HepG2 (cell line): Measurements from ENCODE around the gene TRIM9. TPM values are rescaled to one million over a fixed set of nuclear protein-coding genes. Genes with fewer than 3 reads are reported as not detected.

Experiments used
- ATAC-seq: fragments of 200-7000 bp; cut with Tn5 transposase; 3 replicates; pipeline ENCODE4 v1.9.1; 2020; ENCODE audit warnings: mild to moderate bottlenecking, moderate library complexity
- BruUV-seq: library from RNA; stranded (reverse); fragments of 400-500 nt; replicated peaks from 2 replicates; lab custom pipeline; 2021; lab: Mats Ljungman, UMichigan
- CTCF ChIA-PET: fragments of 300-600 bp; formaldehyde crosslinking; extraction: SDS; loops from one replicate; lab custom pipeline; 2021; ENCODE audit warnings: low total read pairs, inconsistent platforms, low intra/inter-chr PET ratio; lab: Yijun Ruan, JAX
- POLR2A ChIA-PET: fragments of 350-600 bp; sonication (Branson Sonifier 250); formaldehyde crosslinking; loops from one replicate; lab custom pipeline; 2020; ENCODE audit warnings: antibody characterized with exemption, inconsistent platforms; lab: Yijun Ruan, JAX
- DNase-seq: peaks from one replicate; pipeline ENCODE4 v3.0.0-alpha.2; 2015; ENCODE audit warnings: low spot score
- FAIRE-seq: peaks from 3 replicates; lab custom pipeline; 2011; peaks lifted over from hg19 to GRCh38; lab: Jason Lieb, UNC
- H2AFZ ChIP-seq: one replicate; pipeline ENCODE4 v1.6.1; 2011; ENCODE audit warnings: low read length, inconsistent platforms
- H3K27ac ChIP-seq: fragments of 300-600 bp; 3 replicates; pipeline ENCODE4 v1.8.0; 2011; ENCODE audit warnings: mixed run types, mild to moderate bottlenecking, mixed read lengths, low read length, inconsistent platforms; ENCODE audit not compliant: insufficient read depth; ENCODE audit errors: extremely low read length
- H3K27me3 ChIP-seq, 2 experiments: fragments of 200-600 bp in 1 of 2; 2 replicates in 1 of 2; 3 replicates in 1 of 2; pipeline versions ENCODE4 v1.6.0 to v1.8.0; 2011; ENCODE audit warnings: low read length in 2 of 2, mild to moderate bottlenecking in 2 of 2, moderate library complexity in 2 of 2, inconsistent platforms in 1 of 2; ENCODE audit not compliant: insufficient read depth in 2 of 2, control insufficient read depth in 1 of 2
- H3K36me3 ChIP-seq, 2 experiments: fragments of 200-600 bp in 1 of 2; replicated peaks in 1 of 2; 2 replicates in 1 of 2; 3 replicates in 1 of 2; pipeline versions ENCODE4 v1.5.1 to v1.8.0; 2011; ENCODE audit warnings: low read length in 2 of 2, inconsistent platforms in 1 of 2; ENCODE audit not compliant: insufficient read depth in 2 of 2, control insufficient read depth in 1 of 2
- H3K4me1 ChIP-seq: 2 replicates; pipeline ENCODE4 v1.5.1; 2012; ENCODE audit warnings: low read length, inconsistent platforms; ENCODE audit not compliant: insufficient read depth
- H3K4me2 ChIP-seq: 2 replicates; pipeline ENCODE4 v1.6.0; 2011; ENCODE audit warnings: low read depth, low read length, inconsistent platforms
- H3K4me3 ChIP-seq, 3 experiments: fragments of 200-600 bp in 1 of 3; sonication (generic), shearing (Covaris generic) in 1 of 3; replicated peaks in 1 of 3; 2 replicates each; pipeline ENCODE4 v1.5.1; 2011 to 2016; ENCODE audit warnings: low read length in 3 of 3, inconsistent platforms in 2 of 3, low read depth in 2 of 3, mild to moderate bottlenecking in 2 of 3, control low read depth in 1 of 3, mixed read lengths in 1 of 3; ENCODE audit not compliant: insufficient read depth in 1 of 3
- H3K79me2 ChIP-seq: one replicate; pipeline ENCODE4 v1.6.1; 2011; ENCODE audit warnings: low read length, inconsistent platforms; ENCODE audit not compliant: insufficient read depth
- H3K9ac ChIP-seq: 2 replicates; pipeline ENCODE4 v1.6.0; 2011; ENCODE audit warnings: mild to moderate bottlenecking, low read depth, low read length, inconsistent platforms; ENCODE audit not compliant: insufficient read depth
- H3K9me3 ChIP-seq: 2 replicates; pipeline ENCODE4 v1.5.1; 2012; ENCODE audit warnings: mild to moderate bottlenecking, low read length
- H4K20me1 ChIP-seq: 2 replicates; pipeline ENCODE4 v1.6.0; 2011; ENCODE audit warnings: inconsistent platforms, mild to moderate bottlenecking, low read length, moderate library complexity; ENCODE audit not compliant: insufficient read depth
- HHEX ChIP-seq: IDR thresholded peaks from 2 replicates; pipeline ENCODE4 v1.6.1; 2016; ENCODE audit warnings: control low read depth
- MTF2 ChIP-seq: sonication (generic); formaldehyde crosslinking; IDR thresholded peaks from 2 replicates; pipeline ENCODE4 v1.5.0; 2020; ENCODE audit warnings: missing genetic modification reagents, borderline replicate concordance
- NCOA5 ChIP-seq: sonication (generic); formaldehyde crosslinking; IDR thresholded peaks from 2 replicates; pipeline ENCODE4 v1.4.0; 2020; ENCODE audit warnings: missing genetic modification reagents
- NR2F2 ChIP-seq: IDR thresholded peaks from 2 replicates; pipeline ENCODE4 v1.6.1; 2012; ENCODE audit warnings: low read depth, inconsistent platforms, borderline replicate concordance
- PAWR ChIP-seq: sonication (generic); formaldehyde crosslinking; IDR thresholded peaks from 2 replicates; pipeline ENCODE4 v1.4.0; 2020; ENCODE audit warnings: missing genetic modification reagents, mild to moderate bottlenecking, borderline replicate concordance
- WGBS: methylation state at CpG from one replicate; pipeline ENCODE4 v1.1.6; 2017; ENCODE audit warnings: low lambda C conversion rate; 5-methylcytosine and 5-hydroxymethylcytosine counted together
- in situ Hi-C: cut with HindIII; loops from 2 replicates; pipeline ENCODE4 v1.10.0; 2017; ENCODE audit warnings: low pct_unique_long_range_greater_than_20kb; ENCODE audit not compliant: extremely low pct_ligation_motif_present
- intact Hi-C: fragments of 100-400 bp; cut with micrococcal nuclease; formaldehyde crosslinking; loops from one replicate; pipeline ENCODE4 v1.10.0; 2022; ENCODE audit not compliant: unreplicated experiment
- polyA plus RNA-seq, 8 experiments: library from polyadenylated mRNA; depleted of rRNA in 3 of 8; stranded (reverse) in 7 of 8; unstranded in 1 of 8; fragments of >200 nt; fragmentation: Illumina TruSeq in 4 of 8; extraction: Trizol in 4 of 8; gene quantifications; 2 replicates each; pipeline versions ENCODE4 v1.2.1 to v1.2.3, GENCODE V29; 2011 to 2016; ENCODE audit warnings: low read depth in 4 of 8, missing spikeins in 1 of 8, mixed read lengths in 1 of 8; ENCODE audit not compliant: insufficient read depth in 1 of 8
- total RNA-seq, 5 experiments: library from RNA; depleted of rRNA; stranded (reverse); fragments of >200 nt; fragmentation: Illumina TruSeq; extraction: Trizol; gene quantifications; 2 replicates each; pipeline ENCODE4 v1.2.3, GENCODE V29; 2016; ENCODE audit warnings: low read depth in 1 of 5
- TF ChIP-seq, protein P1 (sequence below): sonication (generic); formaldehyde crosslinking; IDR thresholded peaks from 2 replicates; pipeline ENCODE4 v1.4.0; 2020; ENCODE audit warnings: missing genetic modification reagents
- TF ChIP-seq, protein P2 (sequence below): sonication (generic); formaldehyde crosslinking; IDR thresholded peaks from 2 replicates; pipeline ENCODE4 v1.4.0; 2020; ENCODE audit warnings: low read depth, missing genetic modification reagents
- TF ChIP-seq, protein P3 (sequence below): sonication (generic); formaldehyde crosslinking; IDR thresholded peaks from 2 replicates; pipeline ENCODE4 v1.5.1; 2020; ENCODE audit warnings: mild to moderate bottlenecking, missing genetic modification reagents, moderate library complexity

Gene TRIM9
- total and polyA plus RNA-seq, 2 of the 13 experiments (the other 11 are each of a cell fraction or from before 2014, with no cell fraction given) = 0.04 to 0.07 TPM

DNA sequence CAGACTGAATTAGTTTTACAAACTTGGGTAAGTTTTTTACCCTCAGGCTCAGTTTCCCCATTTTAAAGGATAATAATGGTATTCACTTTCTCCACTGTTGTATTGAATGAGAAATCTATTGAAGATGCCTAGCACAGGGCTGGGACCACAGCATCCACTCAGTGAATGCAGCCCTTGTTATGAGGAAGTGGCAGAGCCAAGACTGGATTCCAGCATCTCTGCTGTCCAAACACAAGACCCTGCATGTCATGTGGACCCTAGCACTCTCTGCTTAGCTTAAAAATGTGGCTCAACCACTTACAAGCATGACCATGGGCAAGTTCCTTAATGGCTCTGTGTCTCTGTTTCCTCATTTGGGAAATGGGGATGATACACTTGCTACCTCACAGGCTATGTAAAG, 24.1 kb upstream of the TRIM9 start (continued):
- TF ChIP-seq NCOA5 (CRISPR knock-in tag) (no peak), HHEX (no peak), PAWR (no peak)
- TF ChIP-seq, protein P1, sequence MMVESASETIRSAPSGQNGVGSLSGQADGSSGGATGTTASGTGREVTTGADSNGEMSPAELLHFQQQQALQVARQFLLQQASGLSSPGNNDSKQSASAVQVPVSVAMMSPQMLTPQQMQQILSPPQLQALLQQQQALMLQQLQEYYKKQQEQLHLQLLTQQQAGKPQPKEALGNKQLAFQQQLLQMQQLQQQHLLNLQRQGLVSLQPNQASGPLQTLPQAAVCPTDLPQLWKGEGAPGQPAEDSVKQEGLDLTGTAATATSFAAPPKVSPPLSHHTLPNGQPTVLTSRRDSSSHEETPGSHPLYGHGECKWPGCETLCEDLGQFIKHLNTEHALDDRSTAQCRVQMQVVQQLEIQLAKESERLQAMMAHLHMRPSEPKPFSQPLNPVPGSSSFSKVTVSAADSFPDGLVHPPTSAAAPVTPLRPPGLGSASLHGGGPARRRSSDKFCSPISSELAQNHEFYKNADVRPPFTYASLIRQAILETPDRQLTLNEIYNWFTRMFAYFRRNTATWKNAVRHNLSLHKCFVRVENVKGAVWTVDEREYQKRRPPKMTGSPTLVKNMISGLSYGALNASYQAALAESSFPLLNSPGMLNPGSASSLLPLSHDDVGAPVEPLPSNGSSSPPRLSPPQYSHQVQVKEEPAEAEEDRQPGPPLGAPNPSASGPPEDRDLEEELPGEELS (CRISPR knock-in tag) = no peak
- TF ChIP-seq, protein P2, sequence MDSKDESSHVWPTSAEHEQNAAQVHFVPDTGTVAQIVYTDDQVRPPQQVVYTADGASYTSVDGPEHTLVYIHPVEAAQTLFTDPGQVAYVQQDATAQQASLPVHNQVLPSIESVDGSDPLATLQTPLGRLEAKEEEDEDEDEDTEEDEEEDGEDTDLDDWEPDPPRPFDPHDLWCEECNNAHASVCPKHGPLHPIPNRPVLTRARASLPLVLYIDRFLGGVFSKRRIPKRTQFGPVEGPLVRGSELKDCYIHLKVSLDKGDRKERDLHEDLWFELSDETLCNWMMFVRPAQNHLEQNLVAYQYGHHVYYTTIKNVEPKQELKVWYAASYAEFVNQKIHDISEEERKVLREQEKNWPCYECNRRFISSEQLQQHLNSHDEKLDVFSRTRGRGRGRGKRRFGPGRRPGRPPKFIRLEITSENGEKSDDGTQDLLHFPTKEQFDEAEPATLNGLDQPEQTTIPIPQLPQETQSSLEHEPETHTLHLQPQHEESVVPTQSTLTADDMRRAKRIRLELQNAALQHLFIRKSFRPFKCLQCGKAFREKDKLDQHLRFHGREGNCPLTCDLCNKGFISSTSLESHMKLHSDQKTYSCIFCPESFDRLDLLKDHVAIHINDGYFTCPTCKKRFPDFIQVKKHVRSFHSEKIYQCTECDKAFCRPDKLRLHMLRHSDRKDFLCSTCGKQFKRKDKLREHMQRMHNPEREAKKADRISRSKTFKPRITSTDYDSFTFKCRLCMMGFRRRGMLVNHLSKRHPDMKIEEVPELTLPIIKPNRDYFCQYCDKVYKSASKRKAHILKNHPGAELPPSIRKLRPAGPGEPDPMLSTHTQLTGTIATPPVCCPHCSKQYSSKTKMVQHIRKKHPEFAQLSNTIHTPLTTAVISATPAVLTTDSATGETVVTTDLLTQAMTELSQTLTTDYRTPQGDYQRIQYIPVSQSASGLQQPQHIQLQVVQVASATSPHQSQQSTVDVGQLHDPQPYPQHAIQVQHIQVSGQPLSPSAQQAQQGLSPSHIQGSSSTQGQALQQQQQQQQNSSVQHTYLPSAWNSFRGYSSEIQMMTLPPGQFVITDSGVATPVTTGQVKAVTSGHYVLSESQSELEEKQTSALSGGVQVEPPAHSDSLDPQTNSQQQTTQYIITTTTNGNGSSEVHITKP (CRISPR knock-in tag) = no peak
- TF ChIP-seq, protein P3, sequence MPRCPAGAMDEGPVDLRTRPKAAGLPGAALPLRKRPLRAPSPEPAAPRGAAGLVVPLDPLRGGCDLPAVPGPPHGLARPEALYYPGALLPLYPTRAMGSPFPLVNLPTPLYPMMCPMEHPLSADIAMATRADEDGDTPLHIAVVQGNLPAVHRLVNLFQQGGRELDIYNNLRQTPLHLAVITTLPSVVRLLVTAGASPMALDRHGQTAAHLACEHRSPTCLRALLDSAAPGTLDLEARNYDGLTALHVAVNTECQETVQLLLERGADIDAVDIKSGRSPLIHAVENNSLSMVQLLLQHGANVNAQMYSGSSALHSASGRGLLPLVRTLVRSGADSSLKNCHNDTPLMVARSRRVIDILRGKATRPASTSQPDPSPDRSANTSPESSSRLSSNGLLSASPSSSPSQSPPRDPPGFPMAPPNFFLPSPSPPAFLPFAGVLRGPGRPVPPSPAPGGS (CRISPR knock-in tag) = no peak
- TF ChIP-seq, all 625 proteins: peak for 0

DNA sequence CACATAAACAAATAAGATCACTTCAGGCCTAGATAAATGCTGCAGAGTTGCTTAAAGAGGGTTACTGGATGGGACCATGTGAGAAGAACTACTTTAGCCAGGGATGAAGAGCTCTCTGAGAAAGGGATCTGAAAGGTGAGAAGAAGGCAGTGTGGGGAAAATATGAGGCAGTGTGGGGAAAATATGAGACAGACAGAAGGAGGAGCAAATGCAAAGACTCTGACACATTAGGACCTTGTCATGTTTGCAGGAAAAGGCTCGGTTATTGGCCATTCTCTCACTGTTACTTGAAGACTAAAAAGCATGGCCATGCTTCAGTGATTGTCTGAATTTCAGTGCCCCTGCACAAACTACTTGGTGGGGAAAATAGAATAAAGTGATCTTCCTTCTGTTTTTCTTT, 22.7 kb upstream of the TRIM9 start:
- Histone ChIP-seq H3K4me2 (no peak overlapping the region), H3K27ac (no peak overlapping the region), H3K4me1 (no peaks in the 10 kb centered on the region), H3K9me3 (no peaks in the 10 kb centered on the region), H3K4me3 (no peak overlapping the region), H3K79me2 (no peaks in the 10 kb centered on the region), H2AFZ (no peak overlapping the region), H3K9ac (no peak overlapping the region), H3K27me3 (no peaks in the 10 kb centered on the region; a peak in 1 of 5 replicates), H4K20me1 (no peaks in the 10 kb centered on the region), H3K36me3 (no peaks in the 10 kb centered on the region)
- 6% methylated on average over 1 of the region's 1 CpG for WGBS
- in situ Hi-C loops = no loop called here
- no peak for FAIRE-seq
- intact Hi-C loops = no loop called here
- POLR2A ChIA-PET = no interaction called here
- no peak for DNase-seq
- no peak for ATAC-seq
- no TSS peak for BruUV-seq
- CTCF ChIA-PET = no interaction called here
- TF ChIP-seq NR2F2 (no peak), MTF2 (CRISPR knock-in tag) (no peak)
